Mesendoderm (in vitro differentiated cells): ENCODE results near the gene CENPT.

ENCODE experiments used
- DNase-seq: peaks from one replicate; pipeline ENCODE4 v3.0.0; 2013
- H2AK5ac ChIP-seq: 2 replicates; pipeline ENCODE4 v1.6.1; 2013; ENCODE audit warnings: low read length, inconsistent platforms
- H2BK120ac ChIP-seq: 2 replicates; pipeline ENCODE4 v1.6.1; 2013; ENCODE audit warnings: low read depth, mild to moderate bottlenecking, low read length, moderate library complexity, mixed read lengths
- H2BK15ac ChIP-seq: replicated peaks from 2 replicates; pipeline ENCODE4 v1.6.1; 2013; ENCODE audit warnings: low read depth, mild to moderate bottlenecking, moderate library complexity
- H2BK5ac ChIP-seq: 2 replicates; pipeline ENCODE4 v1.6.1; 2013; ENCODE audit warnings: low read length, inconsistent platforms
- H3K18ac ChIP-seq: 2 replicates; pipeline ENCODE4 v1.6.1; 2013; ENCODE audit warnings: mild to moderate bottlenecking, low read length, mixed read lengths
- H3K23ac ChIP-seq: one replicate; pipeline ENCODE4 v1.6.1; 2013; ENCODE audit warnings: low read length
- H3K27ac ChIP-seq: 2 replicates; pipeline ENCODE4 v1.5.1; 2013; ENCODE audit warnings: low read depth, mild to moderate bottlenecking, inconsistent platforms, low read length, moderate library complexity
- H3K27me3 ChIP-seq: 2 replicates; pipeline ENCODE4 v1.6.1; 2013; ENCODE audit warnings: low read length, control low read depth, mild to moderate bottlenecking, inconsistent platforms; ENCODE audit not compliant: insufficient read depth, poor library complexity
- H3K36me3 ChIP-seq: 2 replicates; pipeline ENCODE4 v1.6.1; 2013; ENCODE audit warnings: low read length, inconsistent platforms; ENCODE audit not compliant: control insufficient read depth, insufficient read depth
- H3K4ac ChIP-seq: one replicate; pipeline ENCODE4 v1.6.1; 2013; ENCODE audit warnings: low read depth, mild to moderate bottlenecking, low read length, moderate library complexity
- H3K4me1 ChIP-seq: 2 replicates; pipeline ENCODE4 v1.6.1; 2013; ENCODE audit warnings: low read depth, low read length, inconsistent platforms; ENCODE audit not compliant: control insufficient read depth
- H3K4me2 ChIP-seq: 2 replicates; pipeline ENCODE4 v1.6.1; 2013; ENCODE audit warnings: low read length
- H3K4me3 ChIP-seq: 2 replicates; pipeline ENCODE4 v1.5.1; 2013; ENCODE audit warnings: mild to moderate bottlenecking, low read length
- H3K56ac ChIP-seq: one replicate; pipeline ENCODE4 v1.6.1; 2013; ENCODE audit warnings: low read length
- H3K79me1 ChIP-seq: 2 replicates; pipeline ENCODE4 v1.6.1; 2013; ENCODE audit warnings: low read length, inconsistent platforms
- H3K79me2 ChIP-seq: 2 replicates; pipeline ENCODE4 v1.6.1; 2013; ENCODE audit warnings: mild to moderate bottlenecking, low read length; ENCODE audit not compliant: control insufficient read depth, insufficient read depth
- H3K9ac ChIP-seq: 2 replicates; pipeline ENCODE4 v1.6.1; 2013; ENCODE audit warnings: low read length, inconsistent platforms
- H4K5ac ChIP-seq: one replicate; pipeline ENCODE4 v1.6.1; 2013; ENCODE audit warnings: low read length
- H4K8ac ChIP-seq: one replicate; pipeline ENCODE4 v1.6.1; 2013; ENCODE audit warnings: low read depth, mild to moderate bottlenecking, control low read depth, low read length, moderate library complexity
- WGBS: extraction: QIAGEN DNeasy Blood & Tissue Kit; methylation state at CpG from one replicate; pipeline ENCODE4 v1.1.7; 2013; ENCODE audit warnings: low lambda C conversion rate, missing lambda C conversion rate; ENCODE audit not compliant: insufficient coverage; ENCODE audit errors: extremely low coverage; 5-methylcytosine and 5-hydroxymethylcytosine counted together

The CENPT gene

DNA sequence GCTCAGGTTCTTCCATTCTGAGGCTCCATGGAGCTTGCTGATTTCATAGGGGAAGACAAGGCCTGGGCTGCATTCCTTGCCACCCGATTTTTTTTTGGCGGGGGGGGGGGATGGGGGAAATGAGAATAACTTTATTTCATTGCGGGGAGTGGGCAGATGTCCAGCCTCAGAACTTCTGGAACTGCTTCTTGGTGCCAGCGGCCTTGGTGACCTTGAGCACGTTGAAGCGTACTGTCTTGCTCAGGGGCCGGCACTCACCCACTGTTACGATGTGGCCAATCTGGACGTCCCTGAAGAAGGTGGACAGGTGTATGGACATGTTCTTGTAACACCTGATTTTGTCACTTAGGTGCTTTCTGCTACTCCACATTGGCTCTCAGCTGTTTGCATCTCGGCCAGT, 8.3 kb upstream of the CENPT start:
- Histone ChIP-seq H3K79me1 (peaks cover 26% of the 10 kb centered on the region), H3K27ac (no peak overlapping the region), H2AK5ac (no peak overlapping the region), H3K27me3 (no peaks in the 10 kb centered on the region), H2BK5ac (no peak overlapping the region), H3K9ac (no peak overlapping the region), H3K4me2 (no peak overlapping the region), H3K36me3 (peaks cover 1% of the 10 kb centered on the region), H2BK15ac (no peak overlapping the region), H3K79me2 (peaks cover 84% of the 10 kb centered on the region), H3K4me1 (peaks cover 3% of the 10 kb centered on the region), H3K4ac (no peak overlapping the region), H3K4me3 (no peak overlapping the region), H4K8ac (no peak overlapping the region), H4K5ac (no peak overlapping the region), H2BK120ac (no peak overlapping the region), H3K56ac (no peak overlapping the region), H3K23ac (no peak overlapping the region), H3K18ac (no peak overlapping the region)
- WGBS, result no CpG with 5 or more reads among the region's 10 CpGs
- DNase-seq, result no peak

DNA sequence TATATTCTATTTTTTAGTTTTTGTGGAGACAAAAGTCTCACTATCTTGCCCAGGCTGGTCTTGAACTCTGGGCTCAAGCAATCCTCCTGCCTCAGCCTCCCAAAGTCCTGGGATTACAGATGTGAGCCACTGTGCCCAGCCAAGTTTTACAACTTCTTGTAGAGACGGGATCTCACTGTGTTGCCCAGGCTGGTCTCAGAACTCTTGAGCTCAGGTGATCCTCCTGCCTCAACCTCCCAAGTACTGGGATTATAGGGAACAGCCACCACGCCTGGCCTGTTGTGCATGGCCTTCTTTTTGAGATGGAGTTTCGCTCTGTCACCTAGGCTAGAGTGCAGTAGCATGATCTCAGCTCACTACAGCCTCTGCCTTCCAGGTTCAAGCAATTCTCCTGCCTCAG, 6.2 kb upstream of the CENPT start:
- Histone ChIP-seq H3K79me2 (peaks cover 83% of the 10 kb centered on the region), H4K5ac (no peak overlapping the region), H3K18ac (no peak overlapping the region), H3K4ac (no peak overlapping the region), H2BK5ac (no peak overlapping the region), H3K79me1 (peaks cover 26% of the 10 kb centered on the region), H3K27ac (no peak overlapping the region), H3K4me2 (no peak overlapping the region), H3K27me3 (no peaks in the 10 kb centered on the region), H2BK120ac (no peak overlapping the region), H2AK5ac (no peak overlapping the region), H2BK15ac (no peak overlapping the region), H3K56ac (no peak overlapping the region), H3K36me3 (peaks cover 4% of the 10 kb centered on the region), H3K4me1 (peaks cover 3% of the 10 kb centered on the region), H3K4me3 (no peak overlapping the region), H4K8ac (no peak overlapping the region), H3K9ac (no peak overlapping the region), H3K23ac (no peak overlapping the region)
- DNase-seq, result no peak
- no CpG with 5 or more reads among the region's 3 CpGs for WGBS

DNA sequence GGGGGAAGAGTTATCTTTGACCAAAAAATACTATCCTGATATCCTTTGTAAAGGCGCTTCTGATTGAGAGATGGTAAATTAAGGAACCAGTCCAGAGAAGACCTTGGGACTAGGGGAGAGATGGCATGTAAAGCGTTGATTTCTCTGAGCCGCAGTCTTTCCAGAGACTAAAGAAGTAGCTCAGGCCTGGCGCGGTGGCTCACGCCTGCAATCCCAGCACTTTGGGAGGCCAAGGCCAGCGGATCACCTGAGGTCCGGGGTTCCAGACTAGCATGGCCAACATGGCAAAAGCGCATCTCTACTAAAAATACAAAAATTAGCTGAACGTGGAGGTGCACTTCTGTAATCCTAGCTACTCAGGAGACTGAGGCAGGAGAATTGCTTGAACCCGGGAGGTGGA, 625 bp upstream of the CENPT start:
- Histone ChIP-seq H3K4me3 (peak overlapping the region; percentile 96), H3K23ac (peak overlapping the region; percentile 24), H3K79me1 (peaks cover 18% of the 10 kb centered on the region), H2BK120ac (no peak overlapping the region), H4K8ac (no peak overlapping the region), H2BK5ac (no peak overlapping the region), H3K27ac (peak overlapping the region; percentile 94), H3K79me2 (peaks cover 66% of the 10 kb centered on the region), H2AK5ac (no peak overlapping the region), H3K4ac (no peak overlapping the region), H3K4me2 (peak overlapping the region; percentile 92), H3K27me3 (no peaks in the 10 kb centered on the region), H3K9ac (peak overlapping the region; percentile 99), H3K18ac (peak overlapping the region; percentile 24), H3K4me1 (peaks cover 17% of the 10 kb centered on the region), H3K56ac (peak overlapping the region; percentile 97), H4K5ac (no peak overlapping the region), H3K36me3 (peaks cover 3% of the 10 kb centered on the region), H2BK15ac (no peak overlapping the region)
- no CpG with 5 or more reads among the region's 11 CpGs for WGBS
- DNase-seq, result no peak

DNA sequence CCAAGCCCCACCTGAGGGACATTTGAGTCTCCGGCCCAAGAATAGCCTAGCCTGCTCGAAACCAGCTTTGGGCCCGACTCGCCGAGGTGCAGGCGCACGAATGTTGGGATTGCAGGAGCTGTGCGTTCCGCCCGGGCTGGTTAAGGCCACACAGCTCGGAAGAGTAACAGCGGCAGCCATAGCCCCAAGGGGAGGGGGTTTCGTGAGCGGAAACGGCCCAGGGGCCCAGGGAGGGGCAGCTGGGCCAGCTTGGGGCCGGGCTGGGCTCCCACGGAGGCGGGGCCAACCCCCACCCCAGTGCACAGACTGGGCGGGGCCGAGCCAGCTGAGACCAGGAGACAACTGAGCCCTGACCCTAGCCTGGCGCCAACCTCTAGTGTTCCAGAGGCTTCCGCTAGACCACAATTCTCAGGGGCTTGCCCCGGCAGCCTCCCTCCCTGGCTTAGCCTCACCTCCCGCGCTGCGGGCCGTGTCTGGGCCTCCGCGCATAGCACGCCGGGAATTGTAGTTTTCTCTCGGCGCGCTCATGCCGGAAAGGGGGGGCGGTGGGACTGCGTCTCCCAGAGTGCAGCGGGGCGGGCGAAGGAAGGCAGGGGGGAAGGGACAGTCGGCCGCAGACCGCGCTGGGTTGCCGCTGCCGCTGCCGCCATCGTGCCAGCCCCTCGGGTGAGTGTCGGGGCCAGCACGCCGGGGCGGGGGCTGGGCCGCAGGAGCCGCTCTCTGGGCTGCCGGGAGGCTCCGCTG, 1.0 kb downstream of the CENPT start, which contains the start of gene NUTF2:
Gene NUTF2, plus strand, starts transcription at position 614 of the 744 bp plus-strand sequence. CDS start 18,198 bp downstream, outside the sequence.
- Histone ChIP-seq H3K9ac (peak within 1 kb of the TSS; percentile 99), H3K79me1 (peaks cover 19% of the 10 kb centered on the region), H3K27ac (peak within 1 kb of the TSS; percentile 94), H2AK5ac (peak within 1 kb of the TSS; percentile 74), H2BK15ac (no peak within 1 kb of the TSS), H3K4me1 (peaks cover 17% of the 10 kb centered on the region), H3K4me3 (peak within 1 kb of the TSS; percentile 96), H4K5ac (no peak within 1 kb of the TSS), H4K8ac (no peak within 1 kb of the TSS), H3K18ac (peak within 1 kb of the TSS; percentile 94), H3K36me3 (peaks cover 3% of the 10 kb centered on the region), H3K4ac (peak within 1 kb of the TSS; percentile 81), H3K56ac (peak within 1 kb of the TSS; percentile 97), H3K79me2 (peaks cover 58% of the 10 kb centered on the region), H3K27me3 (no peaks in the 10 kb centered on the region), H3K23ac (peak within 1 kb of the TSS; percentile 100), H3K4me2 (peak within 1 kb of the TSS; percentile 92), H2BK5ac (peak within 1 kb of the TSS; percentile 70), H2BK120ac (peak within 1 kb of the TSS; percentile 80)
- DNase-seq, result peak; percentile 99
- whole genome bisulfite sequencing, result no CpG with 5 or more reads among the region's 57 CpGs

DNA sequence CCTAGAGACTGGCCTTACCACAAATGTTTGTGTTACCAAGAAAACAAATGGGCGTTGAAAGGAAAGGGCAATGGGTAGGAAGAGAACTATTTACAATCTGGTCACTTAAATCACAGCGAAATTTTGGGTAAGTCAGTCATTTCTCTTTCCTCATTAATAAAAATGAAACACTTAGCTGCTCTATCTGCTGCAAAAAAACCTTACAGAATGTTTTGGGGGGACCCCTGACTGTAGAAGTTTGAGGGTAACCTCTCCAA, 1.5 kb downstream of the CENPT start:
- peak overlapping the region; percentile 94 for H3K18ac ChIP-seq
- peaks cover 19% of the 10 kb centered on the region for H3K79me1 ChIP-seq
- H3K4me3 ChIP-seq, result peak overlapping the region; percentile 34
- H3K9ac ChIP-seq, result peak overlapping the region; percentile 79
- H3K4me2 ChIP-seq, result peak overlapping the region; percentile 60
- H4K8ac ChIP-seq, result no peak overlapping the region
- H2AK5ac ChIP-seq, result no peak overlapping the region
- peaks cover 3% of the 10 kb centered on the region for H3K36me3 ChIP-seq
- peak overlapping the region; percentile 90 for H3K56ac ChIP-seq
- no peak for DNase-seq
- no peak overlapping the region for H3K23ac ChIP-seq
- peak overlapping the region; percentile 94 for H3K27ac ChIP-seq
- no peaks in the 10 kb centered on the region for H3K27me3 ChIP-seq
- peak overlapping the region; percentile 46 for H2BK120ac ChIP-seq
- peaks cover 17% of the 10 kb centered on the region for H3K4me1 ChIP-seq
- no peak overlapping the region for H2BK15ac ChIP-seq
- no peak overlapping the region for H3K4ac ChIP-seq
- no peak overlapping the region for H4K5ac ChIP-seq
- no CpG with 5 or more reads among the region's 2 CpGs for WGBS
- peak overlapping the region; percentile 9 for H2BK5ac ChIP-seq
- peaks cover 56% of the 10 kb centered on the region for H3K79me2 ChIP-seq
